ENCODE measurements around the gene COL12A1.

GRCh38 chr6:75157336-75157735 lies 48.5 kb downstream of the COL12A1 start:
- TF ChIP-seq CTCF (IDR thresholded peaks at IDR 0.05) (no peak), POLR2AphosphoS5 (IDR thresholded peaks at IDR 0.05) (no peak)

Data from breast epithelium (tissue), 3 donors.